Astrocyte of the spinal cord (primary cell): ENCODE measurements around the gene RC3H2.
A peak's percentile ranks its signal among the peaks of the same experiment; 100 is the strongest.

Experiments
- DNase-seq: peaks from one replicate; pipeline ENCODE4 v3.0.0; 2011; ENCODE audit warnings: low read depth, low spot score
- H3K4me3 ChIP-seq: 2 replicates; pipeline ENCODE4 v1.5.1; 2011; ENCODE audit warnings: low read depth, mild to moderate bottlenecking, low read length, moderate library complexity
- CTCF ChIP-seq: IDR thresholded peaks from 2 replicates; pipeline ENCODE4 v1.5.1; 2012; ENCODE audit warnings: low read depth, mild to moderate bottlenecking, low read length, inconsistent platforms
- in situ Hi-C: cut with HindIII; loops from 2 replicates; pipeline ENCODE4 v1.10.0; 2017; ENCODE audit warnings: low sequenced_read_pairs

RC3H2 gene

GRCh38 chr9:122946461-122947005 is 41.4 kb upstream of the RC3H2 start:
- DNase-seq = no peak
- TF ChIP-seq CTCF = no peak
- H3K4me3 ChIP-seq = no peak overlapping the region
- in situ Hi-C loops = no loop called here

GRCh38 chr9:122944960-122945888 is 40.1 kb upstream of the RC3H2 start:
- H3K4me3 ChIP-seq = no peak overlapping the region
- in situ Hi-C loops = no loop called here
- no peak for TF ChIP-seq CTCF
- DNase-seq = no peak

GRCh38 chr9:122941582-122942234 is 36.5 kb upstream of the RC3H2 start:
- DNase-seq = peak; percentile 58
- TF ChIP-seq CTCF = no peak
- peak overlapping the region; percentile 97 for H3K4me3 ChIP-seq
- in situ Hi-C loops = no loop called here

GRCh38 chr9:122940749-122941581 is 35.8 kb upstream of the RC3H2 start, which contains the start of gene RABGAP1:
Gene RABGAP1, plus strand, starts transcription at chr9:122941020. Its CDS starts 16,040 bp downstream, at chr9:122957060.
- peak; percentile 99 for DNase-seq
- H3K4me3 ChIP-seq = peak within 1 kb of the TSS; percentile 97
- TF ChIP-seq CTCF = no peak
- in situ Hi-C loops = no loop called here

- no peak for DNase-seq
- in situ Hi-C loops = no loop called here
- TF ChIP-seq CTCF = no peak
- H3K4me3 ChIP-seq = peak overlapping the region; percentile 20
Measured at GRCh38 chr9:122940454-122940748, 35.2 kb upstream of the RC3H2 start.

GRCh38 chr9:122939601-122940000 is 34.4 kb upstream of the RC3H2 start:
- in situ Hi-C loops = no loop called here
- no peak for TF ChIP-seq CTCF
- H3K4me3 ChIP-seq = no peak overlapping the region

More at GRCh38 chr9:122939601-122940000, 34.4 kb upstream of the RC3H2 start:
- no peak for DNase-seq
